ENCODE data around the gene GKAP1. TPM values are rescaled to one million over a fixed set of nuclear protein-coding genes. Genes with fewer than 3 reads are reported as not detected.
"Not testable (repeated sequence)": the region's sequence is repeated elsewhere in the genome, so short reads cannot be mapped to it uniquely, and the experiment has no call there.

Gene GKAP1
- total and polyA plus RNA-seq, 5 experiments from 2014 or later, result 5.4 to 17.5 (median 9.7) TPM

GRCh38 chr9:83792746-83793145 lies 24.8 kb downstream of the GKAP1 start:
- no peaks in the 10 kb centered on the region for H3K9me3 Mint-ChIP-seq
- POLR2A ChIA-PET, result no interaction called here
- no peak overlapping the region for H3K27ac Mint-ChIP-seq
- H3K4me1 Mint-ChIP-seq, result peaks cover 0 to 2% (median 0%) of the 10 kb centered on the region in 4 donors
- peaks cover 0 to 47% (median 17%) of the 10 kb centered on the region in 3 donors for H3K36me3 Mint-ChIP-seq
- no peaks in the 10 kb centered on the region for H3K27me3 Mint-ChIP-seq
- no peak overlapping the region for H3K4me3 Mint-ChIP-seq
- ATAC-seq, result no peak
- DNase-seq, result no peak

GRCh38 chr9:83778164-83778563 lies 39.4 kb downstream of the GKAP1 start:
- Mint-ChIP-seq H3K36me3 (peaks cover 12 to 47% (median 18%) of the 10 kb centered on the region in 3 donors), H3K4me1 (peaks cover 0 to 3% (median under 1%) of the 10 kb centered on the region in 4 donors), H3K27ac (no peak overlapping the region), H3K4me3 (no peak overlapping the region), H3K9me3 (peaks cover 0 to 6% (median 0%) of the 10 kb centered on the region in 9 donors), H3K27me3 (no peaks in the 10 kb centered on the region)
- DNase-seq (no peak), ATAC-seq (no peak)
- POLR2A ChIA-PET, result no interaction called here

DNA sequence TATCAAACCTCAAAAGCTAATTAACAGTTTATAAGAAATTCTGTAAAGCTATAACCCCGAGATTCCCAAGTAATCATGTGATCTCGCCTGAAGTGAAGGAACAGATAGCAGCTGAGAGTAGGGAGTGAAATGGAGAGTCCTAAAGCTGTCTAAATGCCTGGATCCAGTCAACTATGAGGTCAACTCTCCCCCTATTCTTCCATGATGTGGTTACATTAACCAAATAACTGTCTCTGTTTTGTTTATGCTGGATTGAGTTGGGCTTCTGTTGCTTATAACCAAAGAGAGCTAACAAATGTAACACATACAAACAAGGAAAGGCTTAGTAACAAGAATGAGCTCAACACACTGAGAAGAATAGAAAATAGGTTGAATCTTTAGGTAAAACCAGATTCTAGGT lies 41.6 kb downstream of the GKAP1 start:
- no peak overlapping the region for H3K27ac Mint-ChIP-seq
- peaks cover 12 to 33% (median 19%) of the 10 kb centered on the region in 3 donors for H3K36me3 Mint-ChIP-seq
- H3K27me3 Mint-ChIP-seq, result no peaks in the 10 kb centered on the region
- POLR2A ChIA-PET, result no interaction called here
- H3K9me3 Mint-ChIP-seq, result peaks cover 0 to 6% (median 0%) of the 10 kb centered on the region in 9 donors
- no peak overlapping the region for H3K4me3 Mint-ChIP-seq
- ATAC-seq, result no peak
- H3K4me1 Mint-ChIP-seq, result peaks cover 0 to 3% (median 0%) of the 10 kb centered on the region in 4 donors
- no peak for DNase-seq

- no peak for DNase-seq
- Mint-ChIP-seq H3K9me3 (peaks cover 0 to 1% (median 0%) of the 10 kb centered on the region in 9 donors), H3K36me3 (peaks cover 7 to 34% (median 31%) of the 10 kb centered on the region in 3 donors), H3K27me3 (no peaks in the 10 kb centered on the region), H3K4me3 (no peak overlapping the region), H3K4me1 (peaks cover 0 to 3% (median 0%) of the 10 kb centered on the region in 4 donors), H3K27ac (no peak overlapping the region)
- POLR2A ChIA-PET, result no interaction called here
- no peak for ATAC-seq
These were observed 44.7 kb downstream of the GKAP1 start for GRCh38 chr9:83772860-83773259.

DNA sequence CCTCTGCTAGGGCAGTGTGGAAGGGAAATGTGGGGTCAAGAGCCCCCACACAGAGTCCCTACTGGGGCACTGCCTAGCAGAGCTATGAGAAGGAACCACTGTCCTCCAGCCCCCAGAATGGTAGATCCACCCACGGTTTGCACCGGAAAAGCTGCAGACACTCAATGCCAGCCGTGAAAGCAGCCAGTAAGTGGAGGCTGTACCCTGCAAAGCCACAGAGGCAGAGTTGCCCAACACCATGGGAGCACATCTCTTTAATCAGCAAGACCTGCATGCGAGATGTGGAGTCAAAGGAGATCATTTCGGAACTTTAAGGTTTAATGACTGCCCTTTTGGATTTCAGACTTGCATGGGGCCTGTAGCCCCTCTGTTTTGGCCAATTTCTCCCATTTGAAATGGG lies 52.2 kb downstream of the GKAP1 start:
- Mint-ChIP-seq H3K27ac (no peak overlapping the region), H3K9me3 (peaks cover 7 to 36% (median 16%) of the 10 kb centered on the region in 9 donors), H3K4me3 (no peak overlapping the region), H3K27me3 (no peaks in the 10 kb centered on the region), H3K4me1 (no peaks in the 10 kb centered on the region), H3K36me3 (peaks cover 37 to 68% (median 55%) of the 10 kb centered on the region in 3 donors)
- POLR2A ChIA-PET, result no interaction called here
- ATAC-seq (no peak), DNase-seq (no peak)

- no peak for DNase-seq
- no peak for ATAC-seq
- POLR2A ChIA-PET, result no interaction called here
- H3K27me3 Mint-ChIP-seq, result no peaks in the 10 kb centered on the region
- H3K4me1 Mint-ChIP-seq, result peaks cover 0 to 7% (median 0%) of the 10 kb centered on the region in 4 donors
- peaks cover 9 to 70% (median 24%) of the 10 kb centered on the region in 3 donors for H3K36me3 Mint-ChIP-seq
- no peaks in the 10 kb centered on the region for H3K9me3 Mint-ChIP-seq
- no peak overlapping the region for H3K27ac Mint-ChIP-seq
- no peak overlapping the region for H3K4me3 Mint-ChIP-seq
These were observed 63.1 kb downstream of the GKAP1 start for GRCh38 chr9:83754383-83754977.

DNA sequence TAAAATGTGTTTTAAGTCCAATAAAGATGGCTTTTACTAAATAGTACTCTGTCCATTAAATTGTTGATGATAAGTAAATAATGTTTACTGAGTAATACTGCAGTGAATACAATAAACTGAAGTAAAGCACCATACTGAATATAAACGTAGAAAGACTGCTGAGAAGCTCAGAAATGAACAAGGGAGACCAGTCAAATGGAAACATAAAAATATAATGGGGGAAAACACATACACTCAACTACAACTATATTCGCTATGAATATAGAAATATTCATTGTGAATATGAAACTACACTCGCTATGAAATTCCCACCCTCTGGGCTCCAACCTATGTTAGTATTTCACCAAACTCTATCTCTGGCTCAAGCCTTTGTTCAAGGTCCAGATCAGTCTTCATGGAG lies 67.9 kb downstream of the GKAP1 start:
- Mint-ChIP-seq H3K4me3 (no peak overlapping the region), H3K4me1 (peaks cover 0 to 4% (median 0%) of the 10 kb centered on the region in 4 donors), H3K9me3 (no peaks in the 10 kb centered on the region), H3K27ac (no peak overlapping the region), H3K27me3 (no peaks in the 10 kb centered on the region), H3K36me3 (peaks cover 6 to 54% (median 24%) of the 10 kb centered on the region in 3 donors)
- DNase-seq, result no peak
- no peak for ATAC-seq
- POLR2A ChIA-PET, result no interaction called here

GRCh38 chr9:83744206-83744605 lies 73.4 kb downstream of the GKAP1 start:
- H3K27ac Mint-ChIP-seq, result no peak overlapping the region
- no peak overlapping the region for H3K4me3 Mint-ChIP-seq
- DNase-seq (no peak), ATAC-seq (no peak)
- POLR2A ChIA-PET, result no interaction called here
- H3K27me3 Mint-ChIP-seq, result no peaks in the 10 kb centered on the region
- H3K36me3 Mint-ChIP-seq, result peaks cover 5 to 44% (median 26%) of the 10 kb centered on the region in 3 donors
- H3K9me3 Mint-ChIP-seq, result peaks cover 0 to under 1% (median 0%) of the 10 kb centered on the region in 9 donors
- H3K4me1 Mint-ChIP-seq, result no peaks in the 10 kb centered on the region

GRCh38 chr9:83733739-83734138 lies 83.8 kb downstream of the GKAP1 start:
- no peak for DNase-seq
- Mint-ChIP-seq H3K27me3 (no peaks in the 10 kb centered on the region), H3K4me3 (no peak overlapping the region), H3K27ac (no peak overlapping the region), H3K4me1 (no peaks in the 10 kb centered on the region), H3K36me3 (peaks cover 14 to 27% (median 22%) of the 10 kb centered on the region in 3 donors), H3K9me3 (peaks cover 7 to 44% (median 19%) of the 10 kb centered on the region in 9 donors)
- POLR2A ChIA-PET, result no interaction called here
- no peak for ATAC-seq

GRCh38 chr9:83728591-83729368 lies 88.8 kb downstream of the GKAP1 start:
- H3K4me1 Mint-ChIP-seq, H3K27me3 Mint-ChIP-seq, H3K36me3 Mint-ChIP-seq, ATAC-seq, H3K4me3 Mint-ChIP-seq, H3K27ac Mint-ChIP-seq, POLR2A ChIA-PET, DNase-seq: not testable (repeated sequence)
- peaks cover 0 to 11% (median 4%) of the 10 kb centered on the region in 9 donors for H3K9me3 Mint-ChIP-seq

GRCh38 chr9:83724436-83724835 lies 93.1 kb downstream of the GKAP1 start:
- ATAC-seq, result no peak
- Mint-ChIP-seq H3K27me3 (no peaks in the 10 kb centered on the region), H3K4me3 (no peak overlapping the region), H3K4me1 (no peaks in the 10 kb centered on the region), H3K36me3 (peaks cover 0 to 9% (median 0%) of the 10 kb centered on the region in 3 donors), H3K27ac (no peak overlapping the region), H3K9me3 (peaks cover 0 to 6% (median 0%) of the 10 kb centered on the region in 9 donors)
- POLR2A ChIA-PET, result no interaction called here
- no peak for DNase-seq

DNA sequence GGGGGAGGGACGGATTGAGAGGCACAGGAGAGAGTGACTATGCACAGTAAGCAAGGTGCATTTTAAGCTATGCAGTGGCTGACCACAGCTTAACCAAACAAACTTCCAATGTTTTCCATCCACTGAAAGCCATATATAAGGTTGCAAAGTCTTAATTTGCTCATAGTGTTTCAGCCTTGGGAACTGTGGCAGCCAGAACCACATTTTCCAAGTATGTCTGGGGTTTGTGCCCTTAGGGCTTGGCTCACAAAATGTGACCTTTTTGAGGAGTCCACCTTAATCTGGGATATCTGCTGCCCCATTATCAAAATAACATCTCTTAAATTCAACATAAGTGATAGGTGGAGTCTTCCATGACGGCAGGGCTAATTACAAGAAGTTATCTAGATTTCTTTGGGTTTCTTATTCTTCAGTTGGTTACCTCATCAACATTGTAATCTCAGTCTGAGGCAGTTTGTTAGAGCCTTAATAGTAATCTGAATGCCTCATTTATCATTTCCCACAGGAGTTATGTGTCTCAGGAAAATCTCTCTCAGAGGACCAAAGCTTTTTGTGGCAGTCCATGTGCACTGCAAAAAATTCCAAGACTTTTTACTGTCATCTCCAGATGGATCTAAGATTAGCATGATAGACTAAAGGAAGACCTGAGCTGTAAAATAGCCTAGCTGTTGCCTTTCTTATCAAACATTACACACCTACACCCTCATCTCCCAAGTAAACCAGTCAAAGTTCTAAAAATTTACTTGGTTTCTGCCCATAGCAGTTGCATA lies 94.7 kb downstream of the GKAP1 start:
- Mint-ChIP-seq H3K4me3 (no peak overlapping the region), H3K9me3 (peaks cover 0 to 6% (median 0%) of the 10 kb centered on the region in 9 donors), H3K36me3 (peaks cover 0 to 9% (median 0%) of the 10 kb centered on the region in 3 donors), H3K27ac (no peak overlapping the region), H3K4me1 (no peaks in the 10 kb centered on the region), H3K27me3 (no peaks in the 10 kb centered on the region)
- no peak for ATAC-seq
- POLR2A ChIA-PET, result no interaction called here
- DNase-seq, result no peak

GRCh38 chr9:83721509-83721908 lies 96.1 kb downstream of the GKAP1 start:
- Mint-ChIP-seq H3K9me3 (peaks cover 0 to 6% (median 0%) of the 10 kb centered on the region in 9 donors), H3K27me3 (no peaks in the 10 kb centered on the region), H3K4me1 (no peaks in the 10 kb centered on the region), H3K36me3 (peaks cover 0 to 9% (median 0%) of the 10 kb centered on the region in 3 donors), H3K27ac (no peak overlapping the region), H3K4me3 (no peak overlapping the region)
- ATAC-seq, result no peak
- POLR2A ChIA-PET, result no interaction called here
- no peak for DNase-seq

Data from naive thymus-derived CD8-positive, alpha-beta T cell (primary cell).